ENCODE measurements around the gene TPD52L2. TPM values are rescaled to one million over a fixed set of nuclear protein-coding genes. Genes with fewer than 3 reads are reported as not detected.
A peak's percentile ranks its signal among the peaks of the same experiment; 100 is the strongest.

The TPD52L2 gene
- total RNA-seq, 1 experiment from 2014 or later, result 189 TPM

GRCh38 chr20:63889241-63890200 is 24.5 kb downstream of the TPD52L2 start:
- DNase-seq (ENCODE audit: low read depth), result no peak
- in situ Hi-C loops (cut with HindIII; ENCODE audit: low pct_unique_long_range_greater_than_20kb, low sequenced_read_pairs), result no loop called here

GRCh38 chr20:63890201-63890576 is 25.1 kb downstream of the TPD52L2 start:
- no peak for DNase-seq (ENCODE audit: low read depth)
- in situ Hi-C loops (cut with HindIII; ENCODE audit: low pct_unique_long_range_greater_than_20kb, low sequenced_read_pairs), result no loop called here

GRCh38 chr20:63890616-63891015 is 25.5 kb downstream of the TPD52L2 start:
- in situ Hi-C loops (cut with HindIII; ENCODE audit: low pct_unique_long_range_greater_than_20kb, low sequenced_read_pairs), result no loop called here
- DNase-seq (ENCODE audit: low read depth), result no peak

GRCh38 chr20:63891061-63892002 is 26.3 kb downstream of the TPD52L2 start:
- in situ Hi-C loops (cut with HindIII; ENCODE audit: low pct_unique_long_range_greater_than_20kb, low sequenced_read_pairs), result no loop called here

GRCh38 chr20:63892402-63892801 is 27.3 kb downstream of the TPD52L2 start:
- in situ Hi-C loops (cut with HindIII; ENCODE audit: low pct_unique_long_range_greater_than_20kb, low sequenced_read_pairs), result no loop called here
- DNase-seq (ENCODE audit: low read depth), result no peak

More at GRCh38 chr20:63891061-63892002, 26.3 kb downstream of the TPD52L2 start:
- no peak for DNase-seq (ENCODE audit: low read depth)

DNA sequence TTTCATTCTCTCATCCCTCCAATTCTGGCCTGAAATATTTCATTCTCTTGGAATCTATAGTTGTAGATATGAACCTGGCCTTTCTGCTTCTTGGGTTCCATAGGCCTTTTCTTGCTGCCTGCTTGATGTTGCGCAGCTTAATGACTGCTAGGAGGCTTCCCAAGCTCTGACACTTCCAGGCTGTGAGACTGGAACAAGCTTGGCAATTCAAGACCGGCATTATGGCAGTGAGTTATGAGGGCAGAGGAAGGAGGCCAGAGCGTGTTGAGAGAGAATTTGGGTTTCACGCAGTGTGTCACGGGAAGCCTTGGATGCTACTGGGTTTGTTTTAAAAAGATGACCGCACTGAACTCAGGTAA is 28.9 kb downstream of the TPD52L2 start:
- in situ Hi-C loops (cut with HindIII; ENCODE audit: low pct_unique_long_range_greater_than_20kb, low sequenced_read_pairs), result no loop called here
- no peak for DNase-seq (ENCODE audit: low read depth)

GRCh38 chr20:63894358-63895201 is 29.5 kb downstream of the TPD52L2 start, which contains the start of gene DNAJC5:
Gene DNAJC5 (plus strand): TSS chr20:63895126. CDS start chr20:63928346, 33,220 bp downstream.
- in situ Hi-C loops (cut with HindIII; ENCODE audit: low pct_unique_long_range_greater_than_20kb, low sequenced_read_pairs), result no loop called here
- peak; percentile 92 for DNase-seq (ENCODE audit: low read depth)

DNA sequence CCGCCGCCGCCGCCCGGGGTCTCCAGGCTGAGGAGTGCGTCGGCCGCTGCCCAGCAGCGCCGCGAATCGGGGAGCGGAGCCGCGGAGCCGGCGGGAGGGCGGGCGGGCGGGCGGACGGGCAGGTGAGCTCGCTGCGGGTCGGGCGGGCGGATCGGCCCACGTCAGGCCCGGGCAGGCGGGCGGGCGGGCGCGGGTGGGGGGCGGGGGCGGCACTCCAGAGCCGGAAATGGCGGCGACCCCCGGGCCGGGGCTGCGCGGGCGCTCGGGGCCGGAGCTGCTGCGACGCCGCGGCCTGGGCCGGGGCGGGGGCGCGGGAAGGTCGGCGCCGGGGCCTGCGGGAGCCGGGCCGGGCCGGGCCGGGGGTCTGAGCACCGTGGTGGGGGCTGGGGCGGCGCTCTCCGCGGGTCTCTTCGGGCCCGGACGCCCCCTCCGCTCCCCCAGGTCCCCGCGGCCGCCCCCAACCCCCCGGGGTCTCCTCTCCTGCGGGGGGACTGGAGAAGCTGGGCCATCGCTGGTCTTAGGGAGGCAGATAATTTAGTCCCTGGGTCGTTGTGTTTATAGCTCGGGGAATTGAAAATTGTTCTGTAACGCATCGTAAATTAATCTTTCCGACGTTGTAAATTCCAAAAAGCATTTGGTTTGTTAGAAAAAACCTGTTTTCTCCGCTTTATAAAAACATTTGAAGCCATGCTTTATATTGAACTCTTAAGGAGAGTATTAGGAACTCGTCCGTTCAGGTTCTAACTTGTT is 30.3 kb downstream of the TPD52L2 start:
- in situ Hi-C loops (cut with HindIII; ENCODE audit: low pct_unique_long_range_greater_than_20kb, low sequenced_read_pairs), result no loop called here
- no peak for DNase-seq (ENCODE audit: low read depth)

GRCh38 chr20:63895952-63896263 is 30.8 kb downstream of the TPD52L2 start:
- no peak for DNase-seq (ENCODE audit: low read depth)
- in situ Hi-C loops (cut with HindIII; ENCODE audit: low pct_unique_long_range_greater_than_20kb, low sequenced_read_pairs), result no loop called here

DNA sequence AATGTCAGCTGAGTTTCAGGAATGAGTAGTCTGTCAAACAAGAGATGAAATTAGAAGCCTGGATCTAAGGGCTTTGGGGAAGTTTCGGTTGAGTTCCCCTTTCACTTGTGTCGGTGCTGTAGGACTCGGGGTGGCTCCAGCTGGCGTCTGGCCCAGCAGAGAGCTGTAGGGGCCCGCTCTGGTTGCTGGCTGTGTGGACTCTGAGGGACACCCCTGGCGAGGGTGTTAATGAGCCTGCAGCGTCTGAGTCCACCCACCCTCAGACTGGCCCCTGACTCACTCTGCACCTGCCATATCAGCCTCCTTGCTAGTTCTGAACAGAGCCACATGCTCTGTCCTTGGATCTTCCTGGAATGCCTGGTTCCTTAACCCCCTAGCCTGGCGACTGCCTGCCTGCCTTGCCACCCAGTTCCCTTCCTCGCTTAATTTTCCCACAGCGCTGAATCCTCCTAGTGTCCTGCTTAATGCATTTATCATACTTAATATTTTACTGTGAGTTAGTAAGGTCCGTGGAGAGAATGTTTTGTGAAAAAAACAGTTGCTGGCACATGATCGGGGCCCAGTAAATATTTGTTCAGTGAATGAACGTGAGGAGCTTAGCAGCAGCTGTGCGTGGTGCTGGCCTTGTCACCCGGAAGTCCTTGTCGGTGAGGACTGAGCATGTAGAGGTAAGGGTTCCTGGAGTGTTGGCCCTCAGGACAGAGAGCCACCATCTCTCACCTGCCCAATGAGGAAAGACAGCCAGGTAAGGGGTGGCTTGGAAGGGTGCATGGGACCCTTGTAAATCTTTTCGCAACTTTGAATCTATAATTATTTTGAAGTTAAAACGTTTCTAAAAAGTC is 31.4 kb downstream of the TPD52L2 start:
- no peak for DNase-seq (ENCODE audit: low read depth)
- in situ Hi-C loops (cut with HindIII; ENCODE audit: low pct_unique_long_range_greater_than_20kb, low sequenced_read_pairs), result no loop called here

DNA sequence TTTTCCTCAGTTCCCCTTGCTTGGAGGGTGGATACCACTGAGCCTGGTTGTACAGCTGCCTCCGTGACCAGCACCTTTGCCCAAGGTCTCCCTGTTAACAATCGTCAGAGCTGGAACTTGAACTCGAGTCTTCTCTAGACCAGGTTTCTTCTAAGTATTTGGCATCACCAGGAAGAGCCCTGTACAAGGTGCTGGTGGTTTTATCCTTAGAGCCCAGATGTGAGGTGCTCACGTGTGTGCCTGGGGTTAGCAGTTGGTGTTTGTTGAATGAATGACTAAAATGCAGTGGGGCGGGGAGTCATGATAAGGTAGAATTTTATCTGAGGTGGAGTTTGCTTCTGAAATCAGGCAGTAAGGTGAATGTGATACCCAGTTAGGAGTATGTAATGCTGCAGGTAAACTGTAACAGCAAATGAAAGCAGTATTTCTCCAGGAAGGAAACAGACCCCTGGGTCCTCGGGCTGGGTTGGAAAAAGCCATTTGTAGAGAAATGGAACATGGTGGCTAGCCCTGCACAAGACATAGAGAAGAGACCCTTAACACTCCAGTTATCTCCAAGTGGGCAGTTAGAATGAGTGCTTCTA is 33.0 kb downstream of the TPD52L2 start:
- DNase-seq (ENCODE audit: low read depth), result no peak
- in situ Hi-C loops (cut with HindIII; ENCODE audit: low pct_unique_long_range_greater_than_20kb, low sequenced_read_pairs), result no loop called here

- in situ Hi-C loops (cut with HindIII; ENCODE audit: low pct_unique_long_range_greater_than_20kb, low sequenced_read_pairs), result no loop called here
- DNase-seq (ENCODE audit: low read depth), result no peak
Observed at GRCh38 chr20:63898882-63899558, 34.0 kb downstream of the TPD52L2 start.

DNA sequence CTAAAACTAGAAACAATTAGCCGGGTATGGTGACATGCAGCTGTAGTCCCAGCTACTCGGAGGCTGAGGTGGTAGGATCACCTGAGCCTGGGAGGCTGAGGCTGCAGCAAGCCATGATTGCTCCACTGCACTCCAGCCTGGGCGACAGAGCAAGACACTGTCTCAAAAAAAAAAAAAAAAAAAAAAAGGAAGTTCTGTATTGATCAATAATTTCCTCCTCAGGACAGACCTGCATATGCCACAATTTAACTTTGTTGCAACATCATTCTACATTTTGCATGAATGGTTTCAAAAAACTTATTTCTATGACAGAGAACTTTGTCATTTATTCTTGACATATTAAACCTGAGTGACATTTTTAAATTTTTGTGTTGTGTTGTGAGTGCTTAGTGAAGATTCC is 35.3 kb downstream of the TPD52L2 start:
- DNase-seq (ENCODE audit: low read depth), result no peak
- in situ Hi-C loops (cut with HindIII; ENCODE audit: low pct_unique_long_range_greater_than_20kb, low sequenced_read_pairs), result no loop called here

DNA sequence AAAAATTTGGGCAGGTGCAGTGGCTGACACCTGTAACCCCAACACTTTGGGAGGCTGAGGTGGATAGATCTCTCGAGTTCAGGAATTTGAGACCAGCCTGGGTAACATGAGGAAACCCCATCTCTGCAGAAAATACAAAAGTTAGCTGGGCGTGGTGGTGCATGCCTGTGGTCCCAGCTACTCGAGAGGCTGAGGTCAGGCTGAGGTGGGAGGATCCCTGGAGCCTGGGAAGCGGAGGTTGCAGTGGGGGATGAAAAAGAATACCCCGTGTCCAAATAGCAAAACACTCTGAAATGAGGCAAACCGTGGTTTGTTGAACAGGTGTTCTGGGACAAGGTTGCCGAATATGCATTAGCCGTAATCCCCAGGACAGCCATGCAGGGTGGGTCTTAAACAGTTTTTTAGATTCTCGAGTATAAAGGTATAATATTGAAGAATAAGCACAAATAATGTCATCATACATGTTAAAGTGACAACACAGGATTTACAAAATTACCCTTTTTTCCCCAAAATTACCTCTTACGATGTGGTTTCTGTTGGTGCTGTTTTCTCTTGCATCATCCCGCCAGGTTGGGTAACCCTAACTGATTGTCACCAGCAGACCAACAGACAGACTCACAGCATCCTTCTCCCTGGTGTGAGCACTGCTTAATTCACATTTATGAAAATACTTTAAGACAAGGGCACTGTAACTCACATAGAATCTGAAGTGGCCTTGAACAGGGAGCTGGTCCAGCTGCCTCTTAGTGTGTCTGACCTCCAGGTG is 38.9 kb downstream of the TPD52L2 start:
- DNase-seq (ENCODE audit: low read depth), result no peak
- in situ Hi-C loops (cut with HindIII; ENCODE audit: low pct_unique_long_range_greater_than_20kb, low sequenced_read_pairs), result no loop called here

- in situ Hi-C loops (cut with HindIII; ENCODE audit: low pct_unique_long_range_greater_than_20kb, low sequenced_read_pairs), result no loop called here
- peak; percentile 62 for DNase-seq (ENCODE audit: low read depth)
Observed at GRCh38 chr20:63908008-63908682, 43.1 kb downstream of the TPD52L2 start.

All from Caki2 (cell line).